Measurements from ENCODE around the gene OXSM. TPM values are rescaled to one million over a fixed set of nuclear protein-coding genes. Genes with fewer than 3 reads are reported as not detected.

The OXSM gene
- total RNA-seq, 4 donors from 2014 or later = 7.0 to 9.1 (median 8.4) TPM

- intact Hi-C loops (cut with DNase I; ENCODE audit: low total_unique reads) = no loop called here
- H3K4me3 ChIP-seq (ENCODE audit: low read depth, poor library complexity, severe bottlenecking) = no peak overlapping the region
- no peak for DNase-seq (ENCODE audit: low spot score in 2 of 2)
- TF ChIP-seq POLR2A (IDR thresholded peaks at IDR 0.05) = no peak
- TF ChIP-seq CTCF (IDR thresholded peaks at IDR 0.05) = no peak
- WGBS, 2 donors = 87 to 88% methylated on average over 1 of the region's 1 CpG
Observed at GRCh38 chr3:25804676-25805075, 14.8 kb downstream of the OXSM start.

GRCh38 chr3:25812644-25813043 lies 22.8 kb downstream of the OXSM start:
- WGBS, 2 donors = 86 to 94% methylated on average over 4 of the region's 4 CpGs
- no peak for DNase-seq (ENCODE audit: low spot score in 2 of 2)
- H3K4me3 ChIP-seq (ENCODE audit: low read depth, poor library complexity, severe bottlenecking) = no peak overlapping the region
- intact Hi-C loops (cut with DNase I; ENCODE audit: low total_unique reads) = no loop called here
- TF ChIP-seq POLR2A (IDR thresholded peaks at IDR 0.05) (no peak), CTCF (IDR thresholded peaks at IDR 0.05) (no peak)

- intact Hi-C loops (cut with DNase I; ENCODE audit: low total_unique reads) = no loop called here
- H3K4me3 ChIP-seq (ENCODE audit: low read depth, poor library complexity, severe bottlenecking) = no peak overlapping the region
- TF ChIP-seq CTCF (IDR thresholded peaks at IDR 0.05) (no peak), POLR2A (IDR thresholded peaks at IDR 0.05) (no peak)
- WGBS, 2 donors = 34 to 51% methylated on average over 1 of the region's 1 CpG
- DNase-seq (ENCODE audit: low spot score in 2 of 2) = no peak
Observed at GRCh38 chr3:25817107-25817506, 27.2 kb downstream of the OXSM start.

GRCh38 chr3:25817638-25818037 lies 27.7 kb downstream of the OXSM start:
- intact Hi-C loops (cut with DNase I; ENCODE audit: low total_unique reads) = no loop called here
- no peak for TF ChIP-seq CTCF (IDR thresholded peaks at IDR 0.05)
- TF ChIP-seq POLR2A (IDR thresholded peaks at IDR 0.05) = no peak
- DNase-seq (ENCODE audit: low spot score in 2 of 2) = no peak
- 80 to 84% methylated on average over 1 of the region's 1 CpG for WGBS, 2 donors
- H3K4me3 ChIP-seq (ENCODE audit: low read depth, poor library complexity, severe bottlenecking) = no peak overlapping the region

- no peak for DNase-seq (ENCODE audit: low spot score in 2 of 2)
- no peak overlapping the region for H3K4me3 ChIP-seq (ENCODE audit: low read depth, poor library complexity, severe bottlenecking)
- 83 to 88% methylated on average over 4 of the region's 4 CpGs for WGBS, 2 donors
- intact Hi-C loops (cut with DNase I; ENCODE audit: low total_unique reads) = no loop called here
- TF ChIP-seq POLR2A (IDR thresholded peaks at IDR 0.05) (no peak), CTCF (IDR thresholded peaks at IDR 0.05) (no peak)
Observed at GRCh38 chr3:25818335-25818734, 28.4 kb downstream of the OXSM start.

- no peak overlapping the region for H3K4me3 ChIP-seq (ENCODE audit: low read depth, poor library complexity, severe bottlenecking)
- TF ChIP-seq POLR2A (IDR thresholded peaks at IDR 0.05) = no peak
- no peak for TF ChIP-seq CTCF (IDR thresholded peaks at IDR 0.05)
- DNase-seq (ENCODE audit: low spot score in 2 of 2) = no peak
- intact Hi-C loops (cut with DNase I; ENCODE audit: low total_unique reads) = no loop called here
Observed at GRCh38 chr3:25820366-25820765, 30.5 kb downstream of the OXSM start.

Data from lower leg skin (tissue), 4 donors.